Coronary artery (tissue), 2 donors: ENCODE results near the gene PRKCZ.

Experiments used
- DNase-seq: peaks from one replicate; pipeline ENCODE4 v3.0.0-alpha.2; 2017; ENCODE audit warnings: low spot score
- H3K27ac ChIP-seq, 2 donors: fragments of 200-600 bp; sonication (generic); one replicate each; pipeline ENCODE4 v1.5.1; 2016 to 2019
- H3K4me3 ChIP-seq: fragments of 200-600 bp; sonication (generic); 2 replicates; pipeline ENCODE4 v1.5.1; 2016; ENCODE audit warnings: mild to moderate bottlenecking, moderate library complexity
- CTCF ChIP-seq: fragments of 200-600 bp; sonication (generic); IDR thresholded peaks from one replicate; pipeline ENCODE4 v1.5.1; 2019; ENCODE audit warnings: antibody characterized with exemption

Gene PRKCZ

GRCh38 chr1:2025491-2025981 is 24.7 kb upstream of the PRKCZ start:
- no peak for DNase-seq
- TF ChIP-seq CTCF, result no peak
- H3K27ac ChIP-seq, result no peak overlapping the region
- H3K4me3 ChIP-seq, result peak overlapping the region; percentile 48

GRCh38 chr1:2027961-2028583 is 22.1 kb upstream of the PRKCZ start:
- no peak overlapping the region for H3K27ac ChIP-seq
- TF ChIP-seq CTCF, result no peak
- no peak for DNase-seq
- H3K4me3 ChIP-seq, result no peak overlapping the region

- DNase-seq, result no peak
- no peak overlapping the region for H3K27ac ChIP-seq
- TF ChIP-seq CTCF, result no peak
Measured at GRCh38 chr1:2028870-2029560, 21.2 kb upstream of the PRKCZ start.

GRCh38 chr1:2029561-2029960 is 20.6 kb upstream of the PRKCZ start:
- no peak for DNase-seq
- Histone ChIP-seq H3K27ac (no peak overlapping the region), H3K4me3 (no peak overlapping the region)
- TF ChIP-seq CTCF, result no peak

More at GRCh38 chr1:2028870-2029560, 21.2 kb upstream of the PRKCZ start:
- H3K4me3 ChIP-seq, result no peak overlapping the region

- no peak for TF ChIP-seq CTCF
- DNase-seq, result no peak
- Histone ChIP-seq H3K4me3 (no peak overlapping the region), H3K27ac (no peak overlapping the region)
Measured at GRCh38 chr1:2030076-2030871, 19.9 kb upstream of the PRKCZ start.

- H3K27ac ChIP-seq, result no peak overlapping the region
- no peak overlapping the region for H3K4me3 ChIP-seq
- no peak for DNase-seq
- no peak for TF ChIP-seq CTCF
Measured at GRCh38 chr1:2031546-2032540, 18.4 kb upstream of the PRKCZ start.
